ENCODE data around the gene PRDM11.

PRDM11 gene

GRCh38 chr11:45166604-45166897 is 20.1 kb downstream of the PRDM11 start:
- H3K27ac ChIP-seq (ENCODE audit: low read length): no peak overlapping the region
- no CpG with 5 or more reads among the region's 4 CpGs for WGBS (ENCODE audit: insufficient coverage, insufficient read length)
- no peaks in the 10 kb centered on the region for H3K9me3 ChIP-seq (ENCODE audit: control insufficient read depth, insufficient read depth, low read length)
- H3K36me3 ChIP-seq (ENCODE audit: control insufficient read depth, insufficient read depth, low read length): no peaks in the 10 kb centered on the region
- H3K27me3 ChIP-seq (ENCODE audit: control insufficient read depth, insufficient read depth, low read length): no peaks in the 10 kb centered on the region
- DNase-seq (ENCODE audit: low read depth, low spot score): no peak
- H3K4me3 ChIP-seq (ENCODE audit: low read length): no peak overlapping the region
- H3K4me1 ChIP-seq (ENCODE audit: control insufficient read depth, insufficient read depth, low read length): no peaks in the 10 kb centered on the region; the same call in 1 of the 2 replicates

- H3K27ac ChIP-seq (ENCODE audit: low read length): no peak overlapping the region
- no peak overlapping the region for H3K4me3 ChIP-seq (ENCODE audit: low read length)
- no peaks in the 10 kb centered on the region for H3K9me3 ChIP-seq (ENCODE audit: control insufficient read depth, insufficient read depth, low read length)
- H3K4me1 ChIP-seq (ENCODE audit: control insufficient read depth, insufficient read depth, low read length): no peaks in the 10 kb centered on the region; the same call in 1 of the 2 replicates
- no peak for DNase-seq (ENCODE audit: low read depth, low spot score)
- no peaks in the 10 kb centered on the region for H3K27me3 ChIP-seq (ENCODE audit: control insufficient read depth, insufficient read depth, low read length)
- no peaks in the 10 kb centered on the region for H3K36me3 ChIP-seq (ENCODE audit: control insufficient read depth, insufficient read depth, low read length)
- no CpG with 5 or more reads among the region's 2 CpGs for WGBS (ENCODE audit: insufficient coverage, insufficient read length)
Measured at GRCh38 chr11:45167283-45167682, 20.8 kb downstream of the PRDM11 start.

GRCh38 chr11:45168366-45169130 is 22.1 kb downstream of the PRDM11 start:
- no peaks in the 10 kb centered on the region for H3K9me3 ChIP-seq (ENCODE audit: control insufficient read depth, insufficient read depth, low read length)
- DNase-seq (ENCODE audit: low read depth, low spot score): no peak
- no CpG with 5 or more reads among the region's 10 CpGs for WGBS (ENCODE audit: insufficient coverage, insufficient read length)

GRCh38 chr11:45169310-45170072 is 23.1 kb downstream of the PRDM11 start:
- H3K27ac ChIP-seq (ENCODE audit: low read length): no peak overlapping the region
- H3K36me3 ChIP-seq (ENCODE audit: control insufficient read depth, insufficient read depth, low read length): no peaks in the 10 kb centered on the region
- no peaks in the 10 kb centered on the region; the same call in 1 of the 2 replicates for H3K4me1 ChIP-seq (ENCODE audit: control insufficient read depth, insufficient read depth, low read length)
- WGBS (ENCODE audit: insufficient coverage, insufficient read length): no CpG with 5 or more reads among the region's 3 CpGs
- no peaks in the 10 kb centered on the region for H3K27me3 ChIP-seq (ENCODE audit: control insufficient read depth, insufficient read depth, low read length)
- no peak overlapping the region for H3K4me3 ChIP-seq (ENCODE audit: low read length)
- DNase-seq (ENCODE audit: low read depth, low spot score): no peak
- no peaks in the 10 kb centered on the region for H3K9me3 ChIP-seq (ENCODE audit: control insufficient read depth, insufficient read depth, low read length)

More at GRCh38 chr11:45168366-45169130, 22.1 kb downstream of the PRDM11 start:
- no peaks in the 10 kb centered on the region for H3K27me3 ChIP-seq (ENCODE audit: control insufficient read depth, insufficient read depth, low read length)
- H3K4me1 ChIP-seq (ENCODE audit: control insufficient read depth, insufficient read depth, low read length): no peaks in the 10 kb centered on the region; the same call in 1 of the 2 replicates
- no peak overlapping the region for H3K27ac ChIP-seq (ENCODE audit: low read length)
- H3K36me3 ChIP-seq (ENCODE audit: control insufficient read depth, insufficient read depth, low read length): no peaks in the 10 kb centered on the region
- no peak overlapping the region for H3K4me3 ChIP-seq (ENCODE audit: low read length)

GRCh38 chr11:45170484-45170883 is 24.0 kb downstream of the PRDM11 start:
- H3K27ac ChIP-seq (ENCODE audit: low read length): no peak overlapping the region
- H3K36me3 ChIP-seq (ENCODE audit: control insufficient read depth, insufficient read depth, low read length): no peaks in the 10 kb centered on the region
- no peak overlapping the region for H3K4me3 ChIP-seq (ENCODE audit: low read length)
- WGBS (ENCODE audit: insufficient coverage, insufficient read length): no CpG with 5 or more reads among the region's 2 CpGs
- H3K9me3 ChIP-seq (ENCODE audit: control insufficient read depth, insufficient read depth, low read length): no peaks in the 10 kb centered on the region
- no peaks in the 10 kb centered on the region for H3K27me3 ChIP-seq (ENCODE audit: control insufficient read depth, insufficient read depth, low read length)
- H3K4me1 ChIP-seq (ENCODE audit: control insufficient read depth, insufficient read depth, low read length): no peaks in the 10 kb centered on the region; the same call in 1 of the 2 replicates
- no peak for DNase-seq (ENCODE audit: low read depth, low spot score)

- Histone ChIP-seq H3K27ac (ENCODE audit: low read length) (no peak overlapping the region), H3K27me3 (ENCODE audit: control insufficient read depth, insufficient read depth, low read length) (no peaks in the 10 kb centered on the region), H3K4me3 (ENCODE audit: low read length) (no peak overlapping the region), H3K36me3 (ENCODE audit: control insufficient read depth, insufficient read depth, low read length) (no peaks in the 10 kb centered on the region), H3K9me3 (ENCODE audit: control insufficient read depth, insufficient read depth, low read length) (no peaks in the 10 kb centered on the region), H3K4me1 (ENCODE audit: control insufficient read depth, insufficient read depth, low read length) (no peaks in the 10 kb centered on the region)
- no peak for DNase-seq (ENCODE audit: low read depth, low spot score)
- no CpG with 5 or more reads among the region's 2 CpGs for whole genome bisulfite sequencing (ENCODE audit: insufficient coverage, insufficient read length)
Measured at GRCh38 chr11:45171550-45171949, 25.1 kb downstream of the PRDM11 start.

- Histone ChIP-seq H3K4me1 (ENCODE audit: control insufficient read depth, insufficient read depth, low read length) (no peaks in the 10 kb centered on the region), H3K27me3 (ENCODE audit: control insufficient read depth, insufficient read depth, low read length) (no peaks in the 10 kb centered on the region), H3K36me3 (ENCODE audit: control insufficient read depth, insufficient read depth, low read length) (no peaks in the 10 kb centered on the region), H3K9me3 (ENCODE audit: control insufficient read depth, insufficient read depth, low read length) (no peaks in the 10 kb centered on the region), H3K27ac (ENCODE audit: low read length) (no peak overlapping the region), H3K4me3 (ENCODE audit: low read length) (no peak overlapping the region)
- no CpG with 5 or more reads among the region's 5 CpGs for WGBS (ENCODE audit: insufficient coverage, insufficient read length)
- DNase-seq (ENCODE audit: low read depth, low spot score): no peak
Measured at GRCh38 chr11:45173064-45173463, 26.6 kb downstream of the PRDM11 start.

GRCh38 chr11:45174168-45174835 is 27.9 kb downstream of the PRDM11 start:
- Histone ChIP-seq H3K27ac (ENCODE audit: low read length) (no peak overlapping the region), H3K4me3 (ENCODE audit: low read length) (no peak overlapping the region), H3K36me3 (ENCODE audit: control insufficient read depth, insufficient read depth, low read length) (no peaks in the 10 kb centered on the region), H3K9me3 (ENCODE audit: control insufficient read depth, insufficient read depth, low read length) (no peaks in the 10 kb centered on the region), H3K4me1 (ENCODE audit: control insufficient read depth, insufficient read depth, low read length) (no peaks in the 10 kb centered on the region), H3K27me3 (ENCODE audit: control insufficient read depth, insufficient read depth, low read length) (no peaks in the 10 kb centered on the region)
- no CpG with 5 or more reads among the region's 6 CpGs for WGBS (ENCODE audit: insufficient coverage, insufficient read length)
- no peak for DNase-seq (ENCODE audit: low read depth, low spot score)

- no peaks in the 10 kb centered on the region for H3K36me3 ChIP-seq (ENCODE audit: control insufficient read depth, insufficient read depth, low read length)
- no CpG with 5 or more reads among the region's 4 CpGs for WGBS (ENCODE audit: insufficient coverage, insufficient read length)
- no peaks in the 10 kb centered on the region for H3K9me3 ChIP-seq (ENCODE audit: control insufficient read depth, insufficient read depth, low read length)
- H3K27ac ChIP-seq (ENCODE audit: low read length): no peak overlapping the region
- H3K4me3 ChIP-seq (ENCODE audit: low read length): no peak overlapping the region
- H3K4me1 ChIP-seq (ENCODE audit: control insufficient read depth, insufficient read depth, low read length): no peaks in the 10 kb centered on the region; the same call in 1 of the 2 replicates
- no peak for DNase-seq (ENCODE audit: low read depth, low spot score)
- H3K27me3 ChIP-seq (ENCODE audit: control insufficient read depth, insufficient read depth, low read length): no peaks in the 10 kb centered on the region
Measured at GRCh38 chr11:45174963-45175362, 28.5 kb downstream of the PRDM11 start.

GRCh38 chr11:45176996-45177395 is 30.6 kb downstream of the PRDM11 start:
- Histone ChIP-seq H3K27me3 (ENCODE audit: control insufficient read depth, insufficient read depth, low read length) (no peaks in the 10 kb centered on the region), H3K27ac (ENCODE audit: low read length) (no peak overlapping the region), H3K36me3 (ENCODE audit: control insufficient read depth, insufficient read depth, low read length) (no peaks in the 10 kb centered on the region), H3K4me1 (ENCODE audit: control insufficient read depth, insufficient read depth, low read length) (peaks cover 6% of the 10 kb centered on the region), H3K9me3 (ENCODE audit: control insufficient read depth, insufficient read depth, low read length) (no peaks in the 10 kb centered on the region), H3K4me3 (ENCODE audit: low read length) (no peak overlapping the region)
- DNase-seq (ENCODE audit: low read depth, low spot score): no peak
- no CpG with 5 or more reads among the region's 1 CpG for WGBS (ENCODE audit: insufficient coverage, insufficient read length)
